OCI-LY3 (cell line): ENCODE measurements around the gene SH3TC2.

Experiments used
- H2AFZ ChIP-seq: fragments of 200-600, 300-600 bp; shearing (Covaris generic); 2 replicates; pipeline ENCODE4 v1.6.0; 2014; ENCODE audit warnings: antibody characterized with exemption, low read depth, low read length
- H3K27ac ChIP-seq: fragments of 200-600, 300-600 bp; sonication (generic); 2 replicates; pipeline ENCODE4 v1.5.1; 2014; ENCODE audit warnings: mild to moderate bottlenecking, low read length, moderate library complexity, mixed read lengths
- H3K27me3 ChIP-seq: fragments of 200-600, 300-600 bp; sonication (generic); 2 replicates; pipeline ENCODE4 v1.6.1; 2014; ENCODE audit warnings: low read depth, low read length, mixed read lengths
- H3K36me3 ChIP-seq: fragments of 200-600, 300-600 bp; sonication (generic); replicated peaks from 2 replicates; pipeline ENCODE3; 2014; ENCODE audit warnings: low read depth, low read length, mixed read lengths
- H3K4me1 ChIP-seq: fragments of 300-600, 200-600 bp; sonication (generic); 2 replicates; pipeline ENCODE4 v1.6.1; 2014; ENCODE audit warnings: low read length, mixed read lengths
- H3K4me2 ChIP-seq: fragments of 200-600, 300-600 bp; sonication (generic); 2 replicates; pipeline ENCODE4 v1.6.1; 2014; ENCODE audit warnings: low read length, mixed read lengths
- H3K4me3 ChIP-seq: fragments of 300-600, 200-600 bp; sonication (generic); 2 replicates; pipeline ENCODE4 v1.5.1; 2014; ENCODE audit warnings: antibody characterized with exemption, mild to moderate bottlenecking, low read length, moderate library complexity
- H3K79me2 ChIP-seq: fragments of 300-600, 200-600 bp; shearing (Covaris generic); 2 replicates; pipeline ENCODE4 v1.6.1; 2014; ENCODE audit warnings: mild to moderate bottlenecking, low read length, mixed read lengths
- H3K9ac ChIP-seq: fragments of 300-600, 200-600 bp; shearing (Covaris generic); 2 replicates; pipeline ENCODE4 v1.6.0; 2014; ENCODE audit warnings: mild to moderate bottlenecking, low read length, moderate library complexity
- H3K9me3 ChIP-seq: fragments of 200-600, 300-600 bp; shearing (Covaris generic); 2 replicates; pipeline ENCODE4 v1.6.1; 2014; ENCODE audit warnings: low read length, mixed read lengths; ENCODE audit not compliant: insufficient read depth
- H4K20me1 ChIP-seq: fragments of 200-600, 300-600 bp; sonication (generic); 2 replicates; pipeline ENCODE4 v1.6.1; 2016; ENCODE audit warnings: low read length, mixed read lengths; ENCODE audit not compliant: insufficient read depth
- CTCF ChIP-seq: fragments of 200-600, 300-600 bp; sonication (generic); IDR thresholded peaks from 2 replicates; pipeline ENCODE4 v1.5.1; 2014; ENCODE audit warnings: antibody characterized with exemption, low read length, low read depth
- EZH2phosphoT487 ChIP-seq: fragments of 200-600 bp; shearing (Covaris generic); IDR thresholded peaks from 2 replicates; pipeline ENCODE4 v1.6.1; 2018; ENCODE audit warnings: antibody characterized with exemption, mixed run types, low read depth

SH3TC2 gene

GRCh38 chr5:148968311-148968710, 94.6 kb downstream of the SH3TC2 start:
- no peak for TF ChIP-seq CTCF
- no peak for TF ChIP-seq EZH2phosphoT487
- Histone ChIP-seq H3K4me2 (no peak overlapping the region), H2AFZ (no peak overlapping the region), H3K27ac (no peak overlapping the region), H3K4me1 (no peaks in the 10 kb centered on the region), H4K20me1 (no peaks in the 10 kb centered on the region), H3K79me2 (no peaks in the 10 kb centered on the region), H3K27me3 (0 out of 2 replicates have a peak, but pooled peaks cover 6% of the 10 kb centered on the region), H3K36me3 (no peaks in the 10 kb centered on the region), H3K9me3 (no peaks in the 10 kb centered on the region), H3K4me3 (no peak overlapping the region), H3K9ac (no peak overlapping the region)

- Histone ChIP-seq H4K20me1 (no peaks in the 10 kb centered on the region), H2AFZ (no peak overlapping the region), H3K36me3 (no peaks in the 10 kb centered on the region), H3K4me1 (no peaks in the 10 kb centered on the region), H3K79me2 (no peaks in the 10 kb centered on the region), H3K4me2 (no peak overlapping the region), H3K4me3 (no peak overlapping the region), H3K9ac (no peak overlapping the region), H3K27ac (no peak overlapping the region), H3K9me3 (no peaks in the 10 kb centered on the region), H3K27me3 (0 out of 2 replicates have a peak, but pooled peaks cover 3% of the 10 kb centered on the region)
- no peak for TF ChIP-seq EZH2phosphoT487
- no peak for TF ChIP-seq CTCF
Observed at GRCh38 chr5:148967783-148968182, 95.1 kb downstream of the SH3TC2 start.

- no peak for TF ChIP-seq EZH2phosphoT487
- no peak for TF ChIP-seq CTCF
- Histone ChIP-seq H4K20me1 (no peaks in the 10 kb centered on the region), H3K9ac (no peak overlapping the region), H3K4me3 (no peak overlapping the region), H3K27me3 (0 out of 2 replicates have a peak, but pooled peaks cover 3% of the 10 kb centered on the region), H3K4me1 (no peaks in the 10 kb centered on the region), H3K79me2 (no peaks in the 10 kb centered on the region), H3K27ac (no peak overlapping the region), H3K36me3 (no peaks in the 10 kb centered on the region), H3K4me2 (no peak overlapping the region), H2AFZ (no peak overlapping the region), H3K9me3 (no peaks in the 10 kb centered on the region)
Observed at GRCh38 chr5:148966938-148967337, 95.9 kb downstream of the SH3TC2 start.

GRCh38 chr5:148966348-148966747, 96.5 kb downstream of the SH3TC2 start:
- H3K79me2 ChIP-seq = no peaks in the 10 kb centered on the region
- TF ChIP-seq CTCF = no peak
- TF ChIP-seq EZH2phosphoT487 = no peak
- H3K36me3 ChIP-seq = no peaks in the 10 kb centered on the region
- H3K9me3 ChIP-seq = no peaks in the 10 kb centered on the region
- 0 out of 2 replicates have a peak, but pooled peaks cover 3% of the 10 kb centered on the region for H3K27me3 ChIP-seq
- H2AFZ ChIP-seq = no peak overlapping the region
- no peak overlapping the region for H3K4me2 ChIP-seq
- H3K27ac ChIP-seq = no peak overlapping the region
- H3K4me1 ChIP-seq = no peaks in the 10 kb centered on the region
- no peak overlapping the region for H3K9ac ChIP-seq
- H4K20me1 ChIP-seq = no peaks in the 10 kb centered on the region
- H3K4me3 ChIP-seq = no peak overlapping the region
